ENCODE results near the gene MYDGF.

- no peak for TF ChIP-seq ATF2 (CRISPR knock-in tag; IDR thresholded peaks at IDR 0.05)
- TF ChIP-seq CTCF (IDR thresholded peaks at IDR 0.05 in 2 of 3, conservative IDR thresholded peaks at IDR 0.05 in 1 of 3; ENCODE audit: insufficient read depth in 2 of 3, low read depth in 1 of 3, low read length in 3 of 3) = no peak
- TF ChIP-seq ZBTB49 (CRISPR knock-in tag; IDR thresholded peaks at IDR 0.05; ENCODE audit: borderline replicate concordance) = no peak
- TF ChIP-seq POLR2A (conservative IDR thresholded peaks at IDR 0.05) = no peak
- TF ChIP-seq KAT7 (CRISPR knock-in tag; IDR thresholded peaks at IDR 0.05; ENCODE audit: borderline replicate concordance) = no peak
- TF ChIP-seq TAF1 (IDR thresholded peaks at IDR 0.05; ENCODE audit: control insufficient read depth, extremely low read depth, insufficient read depth, low read length, severe bottlenecking) = no peak
- no peak for TF ChIP-seq EZH2 (IDR thresholded peaks at IDR 0.05; ENCODE audit: borderline replicate concordance, low read depth, low read length)
- TF ChIP-seq GTF2F1 (IDR thresholded peaks at IDR 0.05; ENCODE audit: low read depth, low read length) = no peak
- TF ChIP-seq KLF1 (tag; IDR thresholded peaks at IDR 0.05) = no peak
- TF ChIP-seq HDAC6 (IDR thresholded peaks at IDR 0.05; ENCODE audit: low read depth, low read length) = no peak
- no peak for TF ChIP-seq MECOM (CRISPR knock-in tag; IDR thresholded peaks at IDR 0.05)
- no peak for TF ChIP-seq RAD21 (CRISPR knock-in tag; conservative IDR thresholded peaks at IDR 0.05 in 1 of 2, IDR thresholded peaks at IDR 0.05 in 1 of 2)
- no peak for TF ChIP-seq ERF (CRISPR knock-in tag; IDR thresholded peaks at IDR 0.05)
- no peak for TF ChIP-seq CBX5 (IDR thresholded peaks at IDR 0.05; ENCODE audit: borderline replicate concordance, low read depth)
Observed at GRCh38 chr19:4684312-4685095, 14.4 kb upstream of the MYDGF start.

Measured in K562 (cell line).